ENCODE measurements around the gene MT1B. TPM values are rescaled to one million over a fixed set of nuclear protein-coding genes. Genes with fewer than 3 reads are reported as not detected.

Gene MT1B
- total RNA-seq, 4 donors from 2014 or later: not detected

DNA sequence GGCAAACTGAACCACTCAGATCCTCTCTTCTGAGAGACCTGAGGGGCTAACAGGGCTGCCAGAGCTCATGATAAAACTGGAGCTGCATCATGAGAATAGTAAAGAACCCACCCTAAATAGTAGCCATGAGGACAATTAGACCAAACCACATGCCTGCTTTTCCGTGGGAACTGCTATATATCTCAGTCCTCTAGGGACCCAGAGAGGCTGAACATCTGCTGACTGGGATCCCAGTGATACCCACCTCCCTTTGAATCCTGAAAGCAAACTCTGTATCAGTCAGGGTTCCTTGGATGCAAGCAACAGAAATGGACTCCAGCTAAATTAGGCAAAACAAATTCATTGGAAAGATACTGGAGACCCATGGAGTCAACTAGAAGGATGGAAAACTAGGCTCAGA is 37.1 kb downstream of the MT1B start:
- no peaks in the 10 kb centered on the region for H3K9me3 ChIP-seq
- intact Hi-C loops (cut with DNase I): no loop called here
- peaks cover 0 to 12% (median 0%) of the 10 kb centered on the region in 3 donors for H3K36me3 ChIP-seq
- 43 to 54% methylated on average over 1 of the region's 1 CpG for whole genome bisulfite sequencing, 2 donors
- H3K4me1 ChIP-seq: peaks cover 17 to 82% (median 36%) of the 10 kb centered on the region in 3 donors
- TF ChIP-seq, protein P1, sequence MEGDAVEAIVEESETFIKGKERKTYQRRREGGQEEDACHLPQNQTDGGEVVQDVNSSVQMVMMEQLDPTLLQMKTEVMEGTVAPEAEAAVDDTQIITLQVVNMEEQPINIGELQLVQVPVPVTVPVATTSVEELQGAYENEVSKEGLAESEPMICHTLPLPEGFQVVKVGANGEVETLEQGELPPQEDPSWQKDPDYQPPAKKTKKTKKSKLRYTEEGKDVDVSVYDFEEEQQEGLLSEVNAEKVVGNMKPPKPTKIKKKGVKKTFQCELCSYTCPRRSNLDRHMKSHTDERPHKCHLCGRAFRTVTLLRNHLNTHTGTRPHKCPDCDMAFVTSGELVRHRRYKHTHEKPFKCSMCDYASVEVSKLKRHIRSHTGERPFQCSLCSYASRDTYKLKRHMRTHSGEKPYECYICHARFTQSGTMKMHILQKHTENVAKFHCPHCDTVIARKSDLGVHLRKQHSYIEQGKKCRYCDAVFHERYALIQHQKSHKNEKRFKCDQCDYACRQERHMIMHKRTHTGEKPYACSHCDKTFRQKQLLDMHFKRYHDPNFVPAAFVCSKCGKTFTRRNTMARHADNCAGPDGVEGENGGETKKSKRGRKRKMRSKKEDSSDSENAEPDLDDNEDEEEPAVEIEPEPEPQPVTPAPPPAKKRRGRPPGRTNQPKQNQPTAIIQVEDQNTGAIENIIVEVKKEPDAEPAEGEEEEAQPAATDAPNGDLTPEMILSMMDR (IDR thresholded peaks at IDR 0.05): no peak
- no peak for TF ChIP-seq POLR2A (IDR thresholded peaks at IDR 0.05)
- H3K4me3 ChIP-seq: no peak overlapping the region
- no peak for DNase-seq
- H3K27ac ChIP-seq: peak overlapping the region; percentile 55 to 75 (median 63)
- H3K27me3 ChIP-seq: no peaks in the 10 kb centered on the region

DNA sequence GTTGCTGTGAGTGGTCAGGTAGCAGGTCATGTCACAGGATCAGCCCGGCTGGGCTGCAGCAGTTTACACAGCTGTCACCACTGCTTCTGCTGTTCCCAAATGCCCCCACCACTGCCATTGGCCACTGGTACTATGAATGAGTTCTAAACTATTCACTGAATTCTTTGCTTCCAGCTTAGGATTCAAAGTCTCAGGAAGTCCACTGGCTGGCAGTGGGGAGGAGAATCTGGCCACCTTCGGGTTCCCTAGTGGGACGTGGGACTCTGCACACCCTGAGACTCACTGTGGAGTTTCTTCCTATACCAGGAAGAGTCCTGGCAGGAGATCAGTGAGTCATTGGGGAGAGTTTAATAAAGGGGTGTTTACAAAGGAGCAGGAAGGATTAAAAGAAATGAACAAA is 37.5 kb downstream of the MT1B start:
- Histone ChIP-seq H3K9me3 (no peaks in the 10 kb centered on the region), H3K27ac (peak overlapping the region; percentile 55 to 75 (median 63)), H3K36me3 (peaks cover 0 to 12% (median 0%) of the 10 kb centered on the region in 3 donors), H3K27me3 (no peaks in the 10 kb centered on the region), H3K4me1 (peaks cover 17 to 78% (median 33%) of the 10 kb centered on the region in 3 donors), H3K4me3 (no peak overlapping the region)
- intact Hi-C loops (cut with DNase I): no loop called here
- WGBS, 2 donors: 23 to 38% methylated on average over 3 of the region's 3 CpGs
- TF ChIP-seq, protein P1 (IDR thresholded peaks at IDR 0.05): no peak
- peak in 1 of 4 donors; percentile 13 for TF ChIP-seq POLR2A (IDR thresholded peaks at IDR 0.05)
- no peak for DNase-seq

DNA sequence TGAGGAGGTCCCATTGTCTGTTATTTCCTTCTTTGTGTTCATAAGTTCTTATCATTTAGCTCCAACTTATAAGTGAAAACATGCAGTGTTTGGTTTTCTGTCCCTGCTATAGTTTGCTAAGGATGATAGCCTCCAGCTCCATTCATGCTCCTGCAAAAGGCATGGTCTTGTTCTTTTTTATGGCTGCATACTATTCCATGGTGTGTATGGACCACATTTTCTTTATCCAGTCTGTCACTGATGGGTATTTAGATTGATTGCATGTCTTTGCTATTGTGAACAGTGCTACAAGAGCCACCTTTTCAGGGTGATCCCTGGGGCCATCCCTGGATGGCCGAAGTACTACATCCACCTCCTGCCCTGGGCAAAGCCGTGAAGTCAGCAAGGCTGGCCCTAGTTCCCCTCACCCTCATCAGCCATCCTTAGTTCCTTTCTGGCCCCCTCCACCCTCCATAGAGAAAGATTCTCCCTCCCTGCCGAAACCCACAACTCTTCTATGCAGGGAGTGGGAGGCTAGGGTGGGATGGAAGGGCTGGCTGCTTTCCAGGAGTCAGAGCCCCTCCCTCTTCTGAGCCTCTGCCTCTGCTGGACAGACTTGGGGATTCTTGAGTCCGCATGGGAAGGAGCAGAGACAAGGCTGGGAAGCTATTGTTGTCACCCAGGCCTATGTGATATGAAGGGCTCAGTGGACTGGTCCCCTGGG is 38.9 kb downstream of the MT1B start:
- H3K27me3 ChIP-seq: no peaks in the 10 kb centered on the region
- H3K9me3 ChIP-seq: no peaks in the 10 kb centered on the region
- intact Hi-C loops (cut with DNase I): loop anchor here (10.0 kb wide), 1 partner anchor 86 kb away; the partner anchor contains the start of gene MT2A
- TF ChIP-seq, protein P1 (IDR thresholded peaks at IDR 0.05): no peak
- no peak for TF ChIP-seq POLR2A (IDR thresholded peaks at IDR 0.05)
- no peak overlapping the region for H3K4me3 ChIP-seq
- WGBS, 2 donors: 79 to 100% methylated on average over 1 to 4 of the region's 4 CpGs
- peaks cover 0 to 12% (median 0%) of the 10 kb centered on the region in 3 donors for H3K36me3 ChIP-seq
- DNase-seq: no peak
- H3K4me1 ChIP-seq: peaks cover 3 to 64% (median 23%) of the 10 kb centered on the region in 3 donors
- H3K27ac ChIP-seq: peak overlapping the region in 3 of 4 donors; percentile 55 to 75 (median 67)

DNA sequence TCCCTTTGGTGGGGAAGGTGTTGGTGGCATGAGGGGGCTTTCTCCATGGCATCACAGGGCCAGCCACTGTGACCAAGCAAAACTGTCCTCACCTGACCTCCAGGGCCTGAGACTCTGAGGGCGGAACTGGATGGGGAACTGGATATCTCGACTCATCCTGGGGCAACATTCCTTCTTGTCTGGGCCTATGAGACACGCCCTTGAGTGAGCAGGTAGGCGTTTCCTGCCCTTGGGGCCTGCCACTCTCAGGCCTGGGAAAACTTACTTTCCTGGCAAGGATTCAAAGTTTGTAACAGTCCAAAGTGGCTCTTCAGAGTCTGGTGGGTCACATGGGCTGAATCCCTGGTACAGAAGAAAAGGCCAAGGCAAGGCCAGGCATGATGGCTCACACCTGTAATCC is 40.2 kb downstream of the MT1B start:
- Histone ChIP-seq H3K36me3 (peaks cover 0 to 2% (median 0%) of the 10 kb centered on the region in 3 donors), H3K27ac (peak overlapping the region in 3 of 4 donors; percentile 55 to 67 (median 61)), H3K27me3 (no peaks in the 10 kb centered on the region), H3K4me1 (peaks cover 0 to 56% (median 17%) of the 10 kb centered on the region in 3 donors), H3K9me3 (no peaks in the 10 kb centered on the region), H3K4me3 (no peak overlapping the region)
- WGBS, 2 donors: 0 to 29% methylated on average over 1 to 2 of the region's 4 CpGs
- TF ChIP-seq, protein P1 (IDR thresholded peaks at IDR 0.05): no peak
- TF ChIP-seq POLR2A (IDR thresholded peaks at IDR 0.05): no peak
- DNase-seq: no peak
- intact Hi-C loops (cut with DNase I): loop anchor here (10.0 kb wide), 1 partner anchor 87 kb away; the partner anchor contains the start of gene MT2A

DNA sequence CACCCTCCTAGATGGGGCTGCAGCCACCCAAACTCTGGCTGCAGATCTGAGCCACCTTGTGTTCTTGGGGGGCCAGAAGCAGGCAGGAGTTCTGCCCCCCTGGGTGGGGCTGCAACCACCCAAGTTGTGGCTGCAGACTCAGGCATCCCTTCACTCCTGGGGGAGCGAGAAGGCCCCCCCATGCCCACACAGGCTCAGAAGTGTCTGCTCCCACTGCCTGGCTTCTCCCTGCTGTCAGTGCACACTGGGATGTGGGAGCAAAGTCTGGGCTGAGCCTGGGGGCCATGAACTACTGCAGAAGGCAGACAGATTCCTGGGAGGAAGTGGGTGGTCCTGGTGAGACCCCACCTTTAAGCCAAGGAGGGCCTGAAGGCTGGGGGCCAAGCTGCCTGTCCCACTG is 43.6 kb downstream of the MT1B start:
- Histone ChIP-seq H3K36me3 (no peaks in the 10 kb centered on the region), H3K27ac (no peak overlapping the region), H3K27me3 (no peaks in the 10 kb centered on the region), H3K9me3 (peaks cover 0 to 5% (median 0%) of the 10 kb centered on the region in 3 donors), H3K4me1 (peaks cover 0 to 29% (median 6%) of the 10 kb centered on the region in 3 donors), H3K4me3 (no peak overlapping the region)
- intact Hi-C loops (cut with DNase I): loop anchor here (10.0 kb wide), 1 partner anchor 90 kb away; the partner anchor contains the start of gene MT2A
- WGBS, 2 donors: no CpG with 5 or more reads among the region's 1 CpG
- TF ChIP-seq, protein P1 (IDR thresholded peaks at IDR 0.05): no peak
- TF ChIP-seq POLR2A (IDR thresholded peaks at IDR 0.05): no peak
- DNase-seq: no peak

Data from esophagus squamous epithelium (tissue), 5 donors.